HEK293 (cell line): ENCODE results near the gene ACKR3.

Experiments
- CTCF ChIA-PET: fragments of 350-600 bp; formaldehyde crosslinking; extraction: SDS; loops from one replicate; lab custom pipeline; 2021; ENCODE audit warnings: antibody characterized with exemption; lab: Yijun Ruan, JAX
- POLR2A ChIA-PET: fragments of 300-600 bp; formaldehyde crosslinking; extraction: SDS; loops from one replicate; lab custom pipeline; 2020; ENCODE audit warnings: antibody characterized with exemption, inconsistent platforms; lab: Yijun Ruan, JAX
- H3K27ac ChIP-seq: fragments of 200-500 bp; sonication (Bioruptor generic); 2 replicates; pipeline ENCODE4 v1.5.1; 2014; ENCODE audit warnings: low read depth, low read length, control low read depth, inconsistent platforms; ENCODE audit errors: extremely low read depth
- H3K36me3 ChIP-seq, 2 experiments: fragments of 200-500 bp in 1 of 2; sonication (Bioruptor generic) in 1 of 2; 1 replicate in 1 of 2; 2 replicates in 1 of 2; pipeline ENCODE4 v1.5.1; 2014 to 2017; ENCODE audit warnings: inconsistent platforms in 2 of 2, low read length in 2 of 2; ENCODE audit not compliant: control insufficient read depth in 2 of 2, insufficient read depth in 1 of 2
- H3K4me1 ChIP-seq: fragments of 200-500 bp; sonication (Bioruptor generic); 2 replicates; pipeline ENCODE4 v1.5.1; 2014; ENCODE audit warnings: mild to moderate bottlenecking, low read length, inconsistent platforms; ENCODE audit not compliant: control insufficient read depth, insufficient read depth
- H3K4me3 ChIP-seq: 2 replicates; pipeline ENCODE4 v1.5.1; 2011; ENCODE audit warnings: low read depth, mild to moderate bottlenecking, control low read depth, low read length, moderate library complexity
- H3K9me3 ChIP-seq: fragments of 200-500 bp; sonication (Bioruptor generic); 2 replicates; pipeline ENCODE4 v1.5.1; 2014; ENCODE audit warnings: low read depth, low read length, inconsistent platforms; ENCODE audit not compliant: control insufficient read depth, insufficient read depth
- KLF16 ChIP-seq: fragments of 450-650 bp; formaldehyde crosslinking; IDR thresholded peaks from 2 replicates; pipeline ENCODE4 v1.5.1; 2017; ENCODE audit warnings: missing biosample characterization, missing genetic modification characterization
- KLF8 ChIP-seq: fragments of 450-650 bp; formaldehyde crosslinking; IDR thresholded peaks from 2 replicates; pipeline ENCODE4 v1.5.1; 2016; ENCODE audit warnings: missing biosample characterization, missing genetic modification characterization
- PBX3 ChIP-seq: sonication (generic); formaldehyde crosslinking; IDR thresholded peaks from 2 replicates; pipeline ENCODE4 v1.8.1; 2022; ENCODE audit warnings: mild to moderate bottlenecking, moderate library complexity, missing genetic modification reagents
- SETDB1 ChIP-seq: IDR thresholded peaks from one replicate; pipeline ENCODE4 v1.6.1; 2017; ENCODE audit warnings: mild to moderate bottlenecking, low read length, moderate library complexity, mixed read lengths; ENCODE audit not compliant: insufficient read length
- ZFP41 ChIP-seq: fragments of 450-650 bp; formaldehyde crosslinking; IDR thresholded peaks from 2 replicates; pipeline ENCODE4 v1.5.1; 2016; ENCODE audit warnings: missing biosample characterization, missing genetic modification characterization, borderline replicate concordance
- ZNF169 ChIP-seq: fragments of 450-650 bp; formaldehyde crosslinking; IDR thresholded peaks from 2 replicates; pipeline ENCODE4 v1.5.1; 2016; ENCODE audit warnings: missing biosample characterization, missing genetic modification characterization
- ZNF19 ChIP-seq: fragments of 450-650 bp; formaldehyde crosslinking; IDR thresholded peaks from 2 replicates; pipeline ENCODE4; 2016; ENCODE audit warnings: missing biosample characterization, missing genetic modification characterization, low read depth
- ZNF202 ChIP-seq: fragments of 450-650 bp; formaldehyde crosslinking; IDR thresholded peaks from 2 replicates; pipeline ENCODE4 v1.5.1; 2016; ENCODE audit warnings: missing biosample characterization, missing genetic modification characterization, borderline replicate concordance
- ZNF280C ChIP-seq: fragments of 450-650 bp; formaldehyde crosslinking; IDR thresholded peaks from 2 replicates; pipeline ENCODE4 v1.5.1; 2016; ENCODE audit warnings: missing biosample characterization, missing genetic modification characterization
- ZNF311 ChIP-seq: fragments of 450-650 bp; formaldehyde crosslinking; IDR thresholded peaks from 2 replicates; pipeline ENCODE4 v1.5.1; 2017; ENCODE audit warnings: missing biosample characterization, missing genetic modification characterization, borderline replicate concordance
- ZNF366 ChIP-seq: fragments of 450-650 bp; formaldehyde crosslinking; conservative IDR thresholded peaks from 2 replicates; pipeline ENCODE4 v1.5.1; 2016; ENCODE audit warnings: missing biosample characterization, missing genetic modification characterization
- ZNF391 ChIP-seq: fragments of 450-650 bp; formaldehyde crosslinking; IDR thresholded peaks from 2 replicates; pipeline ENCODE4 v1.5.1; 2016; ENCODE audit warnings: low read depth, missing biosample characterization, missing genetic modification characterization, borderline replicate concordance
- ZNF394 ChIP-seq: fragments of 450-650 bp; formaldehyde crosslinking; IDR thresholded peaks from 2 replicates; pipeline ENCODE4 v1.5.1; 2016; ENCODE audit warnings: missing biosample characterization, missing genetic modification characterization, mild to moderate bottlenecking, moderate library complexity, borderline replicate concordance
- ZNF416 ChIP-seq: fragments of 450-650 bp; formaldehyde crosslinking; IDR thresholded peaks from 2 replicates; pipeline ENCODE4 v1.5.1; 2016; ENCODE audit warnings: missing biosample characterization, missing genetic modification characterization
- ZNF433 ChIP-seq: fragments of 450-650 bp; formaldehyde crosslinking; IDR thresholded peaks from 2 replicates; pipeline ENCODE4 v1.5.1; 2016; ENCODE audit warnings: missing biosample characterization, missing genetic modification characterization, low read depth
- ZNF48 ChIP-seq: fragments of 450-650 bp; formaldehyde crosslinking; IDR thresholded peaks from 2 replicates; pipeline ENCODE4 v1.5.1; 2016; ENCODE audit warnings: missing biosample characterization, missing genetic modification characterization
- ZNF510 ChIP-seq: fragments of 450-650 bp; formaldehyde crosslinking; IDR thresholded peaks from 2 replicates; pipeline ENCODE4 v1.5.1; 2018; ENCODE audit warnings: mild to moderate bottlenecking, missing genetic modification characterization, missing biosample characterization; ENCODE audit not compliant: insufficient replicate concordance
- ZNF596 ChIP-seq: fragments of 450-650 bp; IDR thresholded peaks from 2 replicates; pipeline ENCODE4 v1.5.0; 2018; ENCODE audit warnings: missing biosample characterization, mild to moderate bottlenecking, missing genetic modification characterization, moderate library complexity
- ZNF624 ChIP-seq: fragments of 450-650 bp; formaldehyde crosslinking; IDR thresholded peaks from 2 replicates; pipeline ENCODE4 v1.5.1; 2017; ENCODE audit warnings: missing biosample characterization, missing genetic modification characterization
- ZNF639 ChIP-seq: fragments of 450-650 bp; formaldehyde crosslinking; IDR thresholded peaks from 2 replicates; pipeline ENCODE4 v1.5.1; 2016; ENCODE audit warnings: missing biosample characterization, missing genetic modification characterization
- ZNF664 ChIP-seq: fragments of 450-650 bp; formaldehyde crosslinking; IDR thresholded peaks from 2 replicates; pipeline ENCODE4 v1.5.1; 2016; ENCODE audit warnings: missing biosample characterization, missing genetic modification characterization
- ZNF670 ChIP-seq: fragments of 450-650 bp; formaldehyde crosslinking; IDR thresholded peaks from 2 replicates; pipeline ENCODE4 v1.5.1; 2016; ENCODE audit warnings: missing biosample characterization, missing genetic modification characterization, low read depth
- ZNF704 ChIP-seq: fragments of 450-650 bp; formaldehyde crosslinking; IDR thresholded peaks from 2 replicates; pipeline ENCODE4 v1.5.1; 2016; ENCODE audit warnings: missing biosample characterization, missing genetic modification characterization
- ZNF785 ChIP-seq: fragments of 450-650 bp; formaldehyde crosslinking; IDR thresholded peaks from 2 replicates; pipeline ENCODE4 v1.5.1; 2016; ENCODE audit warnings: missing biosample characterization, missing genetic modification characterization
- ZNF830 ChIP-seq: fragments of 450-650 bp; IDR thresholded peaks from 2 replicates; pipeline ENCODE4 v1.5.0; 2018; ENCODE audit warnings: missing biosample characterization, missing genetic modification characterization, low read depth, mild to moderate bottlenecking, moderate library complexity
- ZNF843 ChIP-seq: fragments of 450-650 bp; formaldehyde crosslinking; IDR thresholded peaks from 2 replicates; pipeline ENCODE4 v1.5.1; 2016; ENCODE audit warnings: missing biosample characterization, missing genetic modification characterization
- ZSCAN4 ChIP-seq: fragments of 450-650 bp; formaldehyde crosslinking; IDR thresholded peaks from 2 replicates; pipeline ENCODE4 v1.5.1; 2017; ENCODE audit warnings: missing biosample characterization, missing genetic modification characterization

ACKR3 gene

GRCh38 chr2:236544362-236544761 is 25.3 kb upstream of the ACKR3 start (continued):
- TF ChIP-seq ZNF510 (no peak), ZNF596 (tag by site-specific recombination) (no peak), PBX3 (CRISPR knock-in tag) (no peak), ZNF394 (tag by site-specific recombination) (no peak), ZNF830 (tag by site-specific recombination) (no peak), KLF8 (tag by site-specific recombination) (no peak), ZNF311 (no peak), ZNF624 (tag by site-specific recombination) (no peak)

- no peak overlapping the region for H3K4me3 ChIP-seq
- no peaks in the 10 kb centered on the region for H3K36me3 ChIP-seq
- TF ChIP-seq ZNF704 (tag by site-specific recombination): no peak
- TF ChIP-seq ZFP41 (tag by site-specific recombination): no peak
- no peak for TF ChIP-seq ZNF280C (tag by site-specific recombination)
- TF ChIP-seq ZNF19 (tag by site-specific recombination): no peak
- no peak for TF ChIP-seq ZNF391 (tag by site-specific recombination)
- no peak for TF ChIP-seq ZNF639 (tag by site-specific recombination)
- TF ChIP-seq ZNF416 (tag by site-specific recombination): no peak
- TF ChIP-seq SETDB1: no peak
- no peak for TF ChIP-seq ZNF433
- POLR2A ChIA-PET: no interaction called here
- H3K27ac ChIP-seq: no peak overlapping the region
- H3K4me1 ChIP-seq: no peaks in the 10 kb centered on the region
- H3K9me3 ChIP-seq: no peaks in the 10 kb centered on the region
- CTCF ChIA-PET: interaction anchor here (0.6 to 2.0 kb wide), 2 partner anchors 32 to 193 kb away, joined by 3 to 6 read pairs; no protein-coding TSS in a partner anchor
These were observed 24.4 kb upstream of the ACKR3 start for GRCh38 chr2:236545248-236545658.

GRCh38 chr2:236545814-236546480 is 23.7 kb upstream of the ACKR3 start:
- CTCF ChIA-PET: interaction anchor here (0.6 to 2.0 kb wide), 2 partner anchors 33 to 193 kb away, joined by 3 to 6 read pairs; no protein-coding TSS in a partner anchor
- POLR2A ChIA-PET: no interaction called here
- TF ChIP-seq ZNF785 (tag by site-specific recombination): no peak
- no peak for TF ChIP-seq ZNF169
- TF ChIP-seq ZNF391 (tag by site-specific recombination): no peak
- no peak for TF ChIP-seq KLF16 (tag by site-specific recombination)
- no peak for TF ChIP-seq ZNF366 (tag by site-specific recombination)
- TF ChIP-seq ZNF48 (tag by site-specific recombination): no peak
- no peak for TF ChIP-seq ZNF664
- TF ChIP-seq ZNF202 (tag by site-specific recombination): no peak
- no peak for TF ChIP-seq ZSCAN4 (tag by site-specific recombination)
- TF ChIP-seq ZNF843 (tag by site-specific recombination): no peak
- TF ChIP-seq ZNF670 (tag by site-specific recombination): no peak

More at GRCh38 chr2:236545814-236546480, 23.7 kb upstream of the ACKR3 start:
- H3K4me3 ChIP-seq: no peak overlapping the region
- no peak overlapping the region for H3K27ac ChIP-seq
- no peaks in the 10 kb centered on the region for H3K36me3 ChIP-seq
- no peaks in the 10 kb centered on the region; the same call in 1 of the 2 replicates for H3K4me1 ChIP-seq
- no peaks in the 10 kb centered on the region for H3K9me3 ChIP-seq
